Effector memory CD8-positive, alpha-beta T cell (primary cell): ENCODE results near the gene HIVEP3.

Experiments used
- ATAC-seq: fragments of 150-1000 bp; cut with Tn5 transposase; replicated peaks from 2 replicates; pipeline ENCODE4 v1.10.0; 2021; ENCODE audit warnings: mild to moderate bottlenecking, moderate library complexity
- DNase-seq, 3 experiments: peaks; one replicate each; pipeline ENCODE4 v3.0.0; 2021
- H3K27ac Mint-ChIP-seq, 2 donors: one replicate each; pipeline ENCODE4 v1.8.0; 2022; ENCODE audit warnings: mild to moderate bottlenecking in 2 of 2, mixed read lengths in 2 of 2, moderate library complexity in 2 of 2
- H3K27me3 Mint-ChIP-seq, 2 donors: one replicate each; pipeline ENCODE4 v1.8.0; 2022; ENCODE audit warnings: mixed read lengths in 2 of 2
- H3K36me3 Mint-ChIP-seq: one replicate; pipeline ENCODE4 v1.8.0; 2022; ENCODE audit warnings: mild to moderate bottlenecking, moderate library complexity, mixed read lengths; ENCODE audit not compliant: insufficient read depth
- H3K4me1 Mint-ChIP-seq, 2 donors: one replicate each; pipeline ENCODE4 v1.8.0; 2022; ENCODE audit warnings: low read depth in 2 of 2, mixed read lengths in 2 of 2
- H3K4me3 Mint-ChIP-seq, 2 donors: one replicate each; pipeline ENCODE4 v1.8.0; 2022; ENCODE audit warnings: mild to moderate bottlenecking in 2 of 2, mixed read lengths in 2 of 2, moderate library complexity in 2 of 2
- H3K9me3 Mint-ChIP-seq, 2 donors: one replicate each; pipeline ENCODE4 v1.8.0; 2022; ENCODE audit warnings: mixed read lengths in 2 of 2

The HIVEP3 gene

DNA sequence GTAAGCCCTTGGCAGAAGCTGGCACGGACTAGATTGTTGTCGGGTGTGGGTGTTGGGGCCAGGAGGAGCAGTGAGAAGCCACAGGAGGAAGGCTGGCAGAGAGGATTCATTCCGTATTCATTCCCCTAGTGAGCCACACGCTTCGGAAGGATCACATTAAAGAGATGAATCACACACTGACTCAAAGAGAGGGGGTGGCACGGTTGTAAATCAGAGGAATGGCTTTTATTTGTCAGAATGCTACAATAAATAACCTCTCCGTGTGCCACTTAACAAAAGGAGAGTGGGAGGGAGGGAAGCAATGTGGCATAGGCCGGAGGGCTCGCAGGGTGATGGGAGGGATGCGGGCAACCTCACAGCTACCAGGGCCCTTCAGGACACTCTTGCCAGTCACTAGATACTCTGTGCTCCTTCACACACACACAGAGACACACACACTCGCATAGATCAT, 135.5 kb downstream of the HIVEP3 start:
- Mint-ChIP-seq H3K27me3 (no peaks in the 10 kb centered on the region), H3K9me3 (no peaks in the 10 kb centered on the region), H3K4me1 (peaks cover 26 to 32% of the 10 kb centered on the region in 2 donors), H3K27ac (peak overlapping the region; percentile 62 to 89), H3K4me3 (peak overlapping the region; percentile 8 to 27), H3K36me3 (peaks cover 3% of the 10 kb centered on the region)
- ATAC-seq (peak; percentile 50), DNase-seq (no peak)

DNA sequence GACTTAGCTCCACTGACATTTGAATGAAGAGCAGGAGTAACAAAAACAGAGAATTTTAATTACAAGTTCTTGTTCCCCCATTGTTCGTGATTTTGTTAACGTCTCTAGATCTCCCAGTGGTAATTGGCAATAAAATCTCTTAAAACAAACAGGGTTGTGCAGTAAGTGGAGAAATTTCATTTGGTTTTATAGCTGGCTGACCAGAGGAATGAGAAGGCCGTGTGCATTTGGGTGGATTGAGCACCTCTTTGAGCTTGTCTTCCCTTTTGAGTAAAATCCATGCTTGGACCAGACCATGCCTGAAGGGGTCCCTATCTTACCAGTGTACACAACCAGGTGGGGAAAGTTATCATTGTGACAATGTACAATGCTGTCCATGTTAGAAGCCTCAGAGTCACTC, 137.8 kb downstream of the HIVEP3 start:
- peaks cover 3% of the 10 kb centered on the region for H3K36me3 Mint-ChIP-seq
- H3K4me3 Mint-ChIP-seq, result no peak overlapping the region
- no peak overlapping the region for H3K27ac Mint-ChIP-seq
- ATAC-seq, result no peak
- DNase-seq, result no peak
- H3K4me1 Mint-ChIP-seq, result peaks cover 26 to 28% of the 10 kb centered on the region in 2 donors
- H3K9me3 Mint-ChIP-seq, result no peaks in the 10 kb centered on the region
- no peaks in the 10 kb centered on the region for H3K27me3 Mint-ChIP-seq

DNA sequence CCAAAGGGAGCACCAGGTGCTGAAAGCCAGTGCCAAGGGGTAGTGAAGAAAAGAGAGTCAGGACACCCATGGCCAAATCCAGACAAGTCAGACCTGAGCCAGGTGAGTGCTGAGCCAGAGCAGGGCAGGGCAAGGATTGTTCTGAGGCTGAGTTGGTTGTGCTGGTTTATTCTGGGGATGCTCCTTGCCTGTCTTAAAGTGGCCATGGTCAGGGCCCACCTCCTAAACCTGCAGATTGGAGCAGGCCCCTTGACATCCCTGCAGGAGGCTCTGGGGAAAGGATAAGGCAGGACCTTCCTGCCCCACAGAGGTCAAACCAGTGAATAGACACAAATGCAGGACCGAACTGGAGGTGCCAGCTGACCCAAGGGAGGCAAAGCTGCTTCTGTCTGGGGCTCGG, 138.4 kb downstream of the HIVEP3 start:
- ATAC-seq, result no peak
- no peak for DNase-seq
- Mint-ChIP-seq H3K9me3 (no peaks in the 10 kb centered on the region), H3K27me3 (no peaks in the 10 kb centered on the region), H3K36me3 (peaks cover 3% of the 10 kb centered on the region), H3K4me1 (peaks cover 26 to 28% of the 10 kb centered on the region in 2 donors), H3K4me3 (no peak overlapping the region), H3K27ac (no peak overlapping the region)

DNA sequence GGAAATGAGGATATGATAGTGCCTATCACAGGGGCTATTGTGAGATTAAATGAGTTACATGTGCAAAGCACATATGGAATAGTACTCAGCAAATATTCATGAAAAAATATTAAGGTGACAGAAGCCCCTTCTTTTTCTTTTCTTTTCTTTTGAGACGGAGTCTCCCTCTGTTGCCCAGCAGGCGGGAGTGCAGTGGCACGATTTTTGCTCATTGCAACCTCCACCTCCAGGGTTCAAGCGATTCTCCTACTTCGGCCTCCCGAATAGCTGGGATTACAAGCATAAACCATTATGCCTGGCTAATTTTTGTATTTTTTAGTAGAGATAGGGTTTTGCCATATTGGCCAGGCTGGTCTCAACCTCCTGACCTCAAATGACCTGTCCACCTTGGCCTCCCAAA, 139.4 kb downstream of the HIVEP3 start:
- Mint-ChIP-seq H3K4me1 (peaks cover 23 to 28% of the 10 kb centered on the region in 2 donors), H3K27me3 (no peaks in the 10 kb centered on the region), H3K36me3 (peaks cover 3% of the 10 kb centered on the region), H3K27ac (peak overlapping the region in 1 of 2 donors; percentile 32), H3K4me3 (no peak overlapping the region), H3K9me3 (no peaks in the 10 kb centered on the region)
- DNase-seq (no peak), ATAC-seq (no peak)

DNA sequence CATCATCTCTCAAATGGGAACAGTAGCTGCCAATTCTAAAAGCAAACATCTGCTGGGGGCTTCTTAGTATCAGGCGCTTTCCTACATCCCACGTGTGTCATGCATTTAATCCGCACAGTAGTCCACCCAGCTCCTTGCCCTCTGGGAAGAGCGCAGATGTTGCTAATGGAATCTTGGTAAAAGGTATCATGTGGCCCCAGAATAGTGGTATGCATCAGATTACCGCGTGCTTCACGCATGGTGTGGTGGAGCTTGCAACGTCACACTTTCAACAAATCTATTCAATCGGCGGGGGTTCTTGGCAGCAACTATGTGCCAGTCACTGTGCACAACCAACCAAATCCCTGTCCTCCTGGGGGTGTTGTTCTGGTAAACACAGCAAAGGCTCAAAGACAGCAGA, 141.0 kb downstream of the HIVEP3 start:
- no peak overlapping the region for H3K27ac Mint-ChIP-seq
- H3K9me3 Mint-ChIP-seq, result no peaks in the 10 kb centered on the region
- no peak overlapping the region for H3K4me3 Mint-ChIP-seq
- H3K27me3 Mint-ChIP-seq, result no peaks in the 10 kb centered on the region
- H3K4me1 Mint-ChIP-seq, result peaks cover 9 to 15% of the 10 kb centered on the region in 2 donors
- H3K36me3 Mint-ChIP-seq, result peaks cover 3% of the 10 kb centered on the region
- ATAC-seq (no peak), DNase-seq (no peak)

DNA sequence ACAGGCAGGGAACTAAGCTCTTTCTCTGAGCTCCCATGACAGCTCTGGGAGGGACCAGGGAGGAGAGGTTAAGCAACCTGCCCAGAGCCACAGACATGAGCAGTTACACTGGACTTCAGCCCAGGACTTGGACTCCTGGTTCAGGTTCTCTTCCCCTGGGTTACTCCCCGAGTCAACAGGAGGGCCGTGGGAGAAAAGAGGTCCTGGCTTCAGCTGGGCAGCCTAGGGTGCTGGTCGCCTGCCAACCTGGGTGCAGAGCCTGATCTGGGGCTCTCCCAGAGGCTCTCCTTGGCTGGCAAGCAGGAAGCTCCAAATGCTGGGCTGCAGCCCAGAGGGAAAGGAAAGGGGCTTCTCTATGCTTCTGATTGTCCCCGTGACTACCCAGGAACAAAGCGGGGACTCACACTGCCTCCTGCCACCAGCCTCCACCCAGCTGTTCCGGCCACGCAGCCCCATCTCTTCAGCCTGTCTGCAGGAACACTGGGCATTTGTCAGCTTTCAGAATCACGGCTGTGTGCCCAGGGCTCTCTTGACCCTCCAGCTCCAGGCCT, 141.8 kb downstream of the HIVEP3 start:
- ATAC-seq (no peak), DNase-seq (no peak)
- Mint-ChIP-seq H3K9me3 (no peaks in the 10 kb centered on the region), H3K36me3 (no peaks in the 10 kb centered on the region), H3K27ac (peak overlapping the region in 1 of 2 donors; percentile 32), H3K4me3 (no peak overlapping the region), H3K27me3 (no peaks in the 10 kb centered on the region), H3K4me1 (peaks cover 8 to 10% of the 10 kb centered on the region in 2 donors)

DNA sequence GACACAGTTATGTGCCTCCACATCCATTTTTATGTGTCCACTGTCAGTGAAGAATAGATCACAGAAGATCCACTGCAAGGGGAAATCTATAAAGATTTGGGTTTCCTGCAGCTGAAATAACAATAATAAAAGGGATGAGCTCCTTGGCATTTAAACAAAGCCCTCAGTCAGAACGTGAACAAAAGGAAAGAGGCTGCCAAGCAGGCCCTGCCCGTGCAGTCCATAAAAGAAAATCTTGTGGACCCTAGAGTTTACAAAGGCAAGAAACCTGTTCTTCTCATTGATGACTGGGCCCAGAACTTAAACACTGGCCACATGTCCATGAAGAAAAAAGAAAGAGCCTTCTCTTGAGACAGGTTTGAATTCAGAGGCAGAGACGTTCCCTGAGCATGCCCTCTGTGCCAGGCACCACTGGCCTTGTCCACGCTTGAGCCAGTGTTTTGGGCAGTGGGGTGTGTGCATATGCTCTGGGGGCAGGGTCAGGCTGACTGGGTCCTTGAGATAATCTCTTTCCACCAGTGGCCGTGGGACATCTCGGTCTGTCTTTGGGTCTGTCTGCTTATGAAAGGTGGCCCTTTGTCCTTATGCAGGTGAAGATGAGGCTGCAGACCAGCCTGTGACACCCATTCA, 142.7 kb downstream of the HIVEP3 start:
- no peak overlapping the region for H3K4me3 Mint-ChIP-seq
- peaks cover 5 to 6% of the 10 kb centered on the region in 2 donors for H3K4me1 Mint-ChIP-seq
- no peaks in the 10 kb centered on the region for H3K27me3 Mint-ChIP-seq
- no peaks in the 10 kb centered on the region for H3K9me3 Mint-ChIP-seq
- ATAC-seq (no peak), DNase-seq (no peak)
- H3K27ac Mint-ChIP-seq, result peak overlapping the region in 1 of 2 donors; percentile 32
- no peaks in the 10 kb centered on the region for H3K36me3 Mint-ChIP-seq

DNA sequence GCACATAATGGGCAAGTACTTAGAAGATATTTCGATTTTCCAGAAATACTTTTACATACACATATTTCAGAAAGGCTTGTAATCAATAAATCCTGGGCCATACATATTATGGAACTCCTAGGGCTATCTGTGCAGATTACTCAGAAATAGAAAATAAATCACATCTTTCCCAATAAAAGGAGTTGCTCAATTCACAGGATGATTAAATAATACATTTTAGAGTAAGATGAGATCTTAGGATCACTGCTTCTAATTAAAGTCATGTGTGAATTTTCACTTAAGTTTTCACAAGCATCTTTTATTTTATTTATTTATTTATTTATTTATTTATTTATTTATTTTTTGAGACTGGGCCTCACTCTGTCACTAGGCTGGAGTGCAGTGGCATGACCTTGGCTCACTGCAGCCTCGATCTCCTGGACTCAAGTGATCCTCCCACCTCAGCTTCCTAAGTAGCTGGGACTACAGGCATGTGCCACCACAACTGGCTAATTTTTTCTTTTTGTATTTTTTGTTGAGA, 144.2 kb downstream of the HIVEP3 start:
- H3K4me1 Mint-ChIP-seq, result peaks cover 0 to 2% of the 10 kb centered on the region in 2 donors
- H3K9me3 Mint-ChIP-seq, result no peaks in the 10 kb centered on the region
- no peak overlapping the region for H3K4me3 Mint-ChIP-seq
- peak overlapping the region in 1 of 2 donors; percentile 38 for H3K27ac Mint-ChIP-seq
- DNase-seq (no peak), ATAC-seq (no peak)
- H3K36me3 Mint-ChIP-seq, result no peaks in the 10 kb centered on the region
- no peaks in the 10 kb centered on the region for H3K27me3 Mint-ChIP-seq

DNA sequence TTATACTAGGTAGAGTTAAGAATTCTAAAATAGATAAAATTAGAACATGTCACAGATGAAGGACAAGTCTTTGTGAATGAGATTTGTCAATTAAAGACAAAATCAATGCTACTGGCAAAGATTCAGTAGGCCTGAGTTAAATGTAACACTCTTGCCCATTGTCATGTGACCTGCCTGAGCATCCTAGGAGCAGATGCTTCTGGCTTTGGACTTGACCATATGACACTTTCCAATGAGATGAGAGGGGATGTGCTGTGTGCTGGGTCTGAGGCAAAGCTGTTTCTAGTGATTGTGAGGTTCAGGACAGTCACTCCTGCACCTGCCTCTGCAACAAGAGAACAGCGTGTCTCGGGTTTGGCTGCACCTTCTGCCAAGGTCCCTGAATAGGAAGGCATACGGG, 144.9 kb downstream of the HIVEP3 start:
- no peak overlapping the region for H3K4me3 Mint-ChIP-seq
- no peak for ATAC-seq
- no peak for DNase-seq
- no peaks in the 10 kb centered on the region for H3K36me3 Mint-ChIP-seq
- H3K27me3 Mint-ChIP-seq, result no peaks in the 10 kb centered on the region
- H3K4me1 Mint-ChIP-seq, result peaks cover 0 to 2% of the 10 kb centered on the region in 2 donors
- H3K9me3 Mint-ChIP-seq, result no peaks in the 10 kb centered on the region
- peak overlapping the region in 1 of 2 donors; percentile 38 for H3K27ac Mint-ChIP-seq

DNA sequence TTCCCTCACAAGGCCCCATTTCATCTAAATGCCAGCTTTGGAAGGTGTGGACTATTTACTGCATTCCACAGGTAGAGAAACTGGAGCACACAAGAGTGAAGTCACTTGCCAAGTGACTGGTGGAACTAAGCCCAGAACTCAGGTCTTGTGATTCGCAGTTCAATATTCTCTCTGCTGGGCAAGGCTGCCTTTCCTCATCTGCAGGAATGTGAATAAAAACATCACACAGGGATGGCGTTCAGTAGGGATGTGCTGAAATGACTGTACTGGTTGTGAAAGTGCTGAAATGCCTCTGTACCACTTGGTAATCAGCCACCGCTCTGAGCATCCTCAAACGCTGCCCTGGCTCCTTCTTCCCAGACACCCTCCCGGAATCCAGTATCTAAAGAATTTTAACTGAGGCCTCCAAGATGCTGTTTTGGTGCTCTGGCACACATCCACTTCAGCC, 145.6 kb downstream of the HIVEP3 start:
- no peak overlapping the region for H3K4me3 Mint-ChIP-seq
- ATAC-seq (no peak), DNase-seq (no peak)
- no peaks in the 10 kb centered on the region for H3K9me3 Mint-ChIP-seq
- no peaks in the 10 kb centered on the region for H3K27me3 Mint-ChIP-seq
- no peaks in the 10 kb centered on the region for H3K36me3 Mint-ChIP-seq
- peaks cover 0 to 2% of the 10 kb centered on the region in 2 donors for H3K4me1 Mint-ChIP-seq
- H3K27ac Mint-ChIP-seq, result no peak overlapping the region

DNA sequence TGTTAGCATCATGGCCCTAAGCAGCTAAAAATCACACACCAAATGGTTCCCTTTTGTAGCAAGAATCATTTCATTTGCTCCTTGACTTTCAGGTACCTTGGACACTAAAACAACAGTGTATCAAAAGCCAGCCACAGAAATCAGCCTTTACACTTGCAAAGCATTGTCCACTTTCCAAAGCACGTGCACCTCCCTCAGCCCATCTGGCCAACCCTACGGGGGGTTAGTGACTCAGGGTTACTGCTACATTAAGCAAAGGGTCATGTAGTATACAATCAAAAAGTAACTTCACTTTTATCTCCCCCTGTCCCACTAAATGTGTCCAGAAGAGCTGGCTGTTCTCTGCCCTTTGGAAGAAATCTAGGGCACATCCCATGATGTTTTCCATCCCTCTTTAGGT, 149.7 kb downstream of the HIVEP3 start:
- Mint-ChIP-seq H3K36me3 (no peaks in the 10 kb centered on the region), H3K27ac (no peak overlapping the region), H3K27me3 (no peaks in the 10 kb centered on the region), H3K4me1 (peaks cover 7 to 15% of the 10 kb centered on the region in 2 donors), H3K9me3 (no peaks in the 10 kb centered on the region), H3K4me3 (no peak overlapping the region)
- no peak for ATAC-seq
- DNase-seq, result no peak

DNA sequence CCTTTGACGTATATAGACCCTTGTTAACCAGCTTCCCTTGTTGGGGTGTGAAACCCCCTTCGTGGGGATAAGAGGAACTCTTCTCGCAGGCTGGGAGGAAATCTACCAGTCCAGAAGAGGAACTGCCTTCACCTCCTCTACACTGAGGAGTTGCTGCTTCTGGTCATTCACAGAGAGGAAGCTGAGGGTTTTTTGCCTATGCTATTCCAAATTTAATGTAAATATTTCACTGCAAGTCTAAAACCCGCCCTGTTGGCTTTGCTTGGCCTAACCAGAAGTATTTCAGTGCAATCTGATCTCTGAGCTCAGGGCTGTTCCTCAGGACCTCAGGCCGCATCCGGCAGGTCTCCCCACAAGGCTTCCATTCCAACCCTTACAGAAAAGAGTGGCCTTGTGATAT, 150.1 kb downstream of the HIVEP3 start:
- Mint-ChIP-seq H3K9me3 (no peaks in the 10 kb centered on the region), H3K4me3 (no peak overlapping the region), H3K27ac (no peak overlapping the region), H3K27me3 (no peaks in the 10 kb centered on the region), H3K36me3 (no peaks in the 10 kb centered on the region), H3K4me1 (peaks cover 9 to 15% of the 10 kb centered on the region in 2 donors)
- DNase-seq (no peak), ATAC-seq (peak; percentile 10)

DNA sequence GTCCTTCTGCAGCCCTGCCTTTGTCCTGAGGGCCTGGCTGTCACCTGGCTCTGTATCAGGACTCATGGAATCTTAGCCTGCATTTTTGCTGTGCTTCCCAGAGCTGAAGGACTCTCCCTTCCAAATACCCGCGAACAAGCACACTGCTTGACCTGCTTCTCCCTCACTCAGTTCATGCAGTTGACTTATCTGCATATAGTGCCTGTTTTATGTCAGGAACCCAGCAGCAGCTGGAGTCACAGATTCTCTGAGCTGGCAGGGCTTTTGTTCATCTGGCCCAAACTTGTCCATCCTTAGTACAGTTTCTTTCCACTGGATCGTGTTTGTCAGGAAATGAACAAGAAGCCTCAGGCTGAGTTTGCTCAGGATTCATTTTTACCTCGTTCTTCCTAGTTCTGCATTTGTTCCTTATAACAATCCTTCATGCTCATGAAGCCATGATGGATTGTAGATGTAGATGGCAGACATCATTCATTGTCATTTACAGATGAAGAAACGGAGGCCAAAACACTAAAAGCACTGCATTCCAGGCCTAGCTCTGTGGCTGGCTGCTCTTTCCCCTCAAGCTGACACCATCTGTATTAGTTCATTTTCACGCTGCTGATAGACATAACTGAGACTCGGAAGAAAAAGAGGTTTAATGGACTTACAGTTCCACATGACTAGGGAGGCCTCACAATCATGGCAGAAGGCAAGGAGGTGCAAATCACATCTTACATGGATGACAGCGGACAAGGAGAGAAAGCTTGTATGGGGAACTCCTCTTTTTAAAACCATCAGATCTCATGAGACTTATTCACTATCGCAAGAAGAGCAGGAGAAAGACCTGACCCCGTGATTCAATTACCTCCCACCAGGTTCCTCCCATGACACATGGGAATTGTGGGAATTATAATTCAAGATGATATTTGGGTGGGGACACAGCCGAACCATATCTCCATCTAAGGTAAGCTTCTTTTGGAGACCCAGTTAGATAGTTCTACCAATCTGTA, 150.9 kb downstream of the HIVEP3 start:
- no peaks in the 10 kb centered on the region for H3K36me3 Mint-ChIP-seq
- DNase-seq (no peak), ATAC-seq (no peak)
- peaks cover 14 to 17% of the 10 kb centered on the region in 2 donors for H3K4me1 Mint-ChIP-seq
- no peak overlapping the region for H3K27ac Mint-ChIP-seq
- no peaks in the 10 kb centered on the region for H3K27me3 Mint-ChIP-seq
- H3K4me3 Mint-ChIP-seq, result no peak overlapping the region
- no peaks in the 10 kb centered on the region for H3K9me3 Mint-ChIP-seq
